ENCODE data around the gene SRRT.

- TF ChIP-seq ZNF274 (IDR thresholded peaks at IDR 0.05; ENCODE audit: low read depth, low read length) (no peak), YY1 (IDR thresholded peaks at IDR 0.05; ENCODE audit: insufficient read depth, insufficient read length) (no peak), SUZ12 (IDR thresholded peaks at IDR 0.05; ENCODE audit: extremely low read depth, insufficient read depth, insufficient read length) (no peak)
Observed at GRCh38 chr7:100888988-100889750, 14.3 kb downstream of the SRRT start, which contains the start of gene UFSP1.

All from NT2/D1 (cell line).